Astrocyte (in vitro differentiated cells and primary cell): ENCODE measurements around the gene ITGAV. TPM values are rescaled to one million over a fixed set of nuclear protein-coding genes. Genes with fewer than 3 reads are reported as not detected.

Experiments used
- DNase-seq: peaks from one replicate; pipeline ENCODE4 v3.0.0-alpha.2; 2010; ENCODE audit warnings: low read depth
- FAIRE-seq: peaks from 2 replicates; lab custom pipeline; 2011; peaks lifted over from hg19 to GRCh38; lab: Jason Lieb, UNC
- H2AFZ ChIP-seq: 2 replicates; pipeline ENCODE4 v1.6.0; 2012; ENCODE audit warnings: low read depth, low read length, inconsistent platforms
- H3K27ac ChIP-seq: 2 replicates; pipeline ENCODE4 v1.5.1; 2011; ENCODE audit warnings: low read depth, low read length, inconsistent platforms
- H3K27me3 ChIP-seq: 2 replicates; pipeline ENCODE4 v1.6.0; 2011; ENCODE audit warnings: low read length, inconsistent platforms; ENCODE audit not compliant: insufficient read depth
- H3K36me3 ChIP-seq: 2 replicates; pipeline ENCODE4 v1.5.1; 2011; ENCODE audit warnings: low read length, inconsistent platforms; ENCODE audit not compliant: insufficient read depth
- H3K4me1 ChIP-seq: 2 replicates; pipeline ENCODE4 v1.5.1; 2011; ENCODE audit warnings: low read length, inconsistent platforms; ENCODE audit not compliant: insufficient read depth
- H3K4me2 ChIP-seq: 2 replicates; pipeline ENCODE4 v1.6.0; 2012; ENCODE audit warnings: low read length, inconsistent platforms
- H3K4me3 ChIP-seq: 2 replicates; pipeline ENCODE4 v1.5.1; 2011; ENCODE audit warnings: low read depth, mild to moderate bottlenecking, low read length, inconsistent platforms; ENCODE audit not compliant: insufficient read depth
- H3K79me2 ChIP-seq: 2 replicates; pipeline ENCODE4 v1.6.0; 2012; ENCODE audit warnings: mild to moderate bottlenecking, low read length, inconsistent platforms; ENCODE audit not compliant: insufficient read depth
- H3K9ac ChIP-seq: 2 replicates; pipeline ENCODE4 v1.6.0; 2012; ENCODE audit warnings: mild to moderate bottlenecking, low read length, inconsistent platforms
- H3K9me3 ChIP-seq: 2 replicates; pipeline ENCODE4 v1.5.1; 2012; ENCODE audit warnings: low read depth, mild to moderate bottlenecking, low read length, inconsistent platforms; ENCODE audit not compliant: insufficient read depth
- H4K20me1 ChIP-seq: 2 replicates; pipeline ENCODE4 v1.6.0; 2012; ENCODE audit warnings: low read length, inconsistent platforms; ENCODE audit not compliant: insufficient read depth
- H3K27ac Mint-ChIP-seq: one replicate; pipeline ENCODE4 v1.8.0; 2021; ENCODE audit warnings: mild to moderate bottlenecking, mixed read lengths; ENCODE audit not compliant: unreplicated experiment
- H3K27me3 Mint-ChIP-seq: one replicate; pipeline ENCODE4 v1.8.0; 2021; ENCODE audit warnings: low read depth, mixed read lengths; ENCODE audit not compliant: unreplicated experiment
- H3K36me3 Mint-ChIP-seq: one replicate; pipeline ENCODE4 v1.8.0; 2021; ENCODE audit warnings: low read depth, mixed read lengths; ENCODE audit not compliant: unreplicated experiment
- H3K4me1 Mint-ChIP-seq: one replicate; pipeline ENCODE4 v1.8.0; 2021; ENCODE audit warnings: low read depth, mixed read lengths; ENCODE audit not compliant: unreplicated experiment
- H3K4me3 Mint-ChIP-seq: one replicate; pipeline ENCODE4 v1.8.0; 2021; ENCODE audit warnings: mild to moderate bottlenecking, moderate library complexity, mixed read lengths; ENCODE audit not compliant: unreplicated experiment
- H3K9me3 Mint-ChIP-seq: one replicate; pipeline ENCODE4 v1.8.0; 2021; ENCODE audit warnings: mild to moderate bottlenecking, mixed read lengths; ENCODE audit not compliant: unreplicated experiment
- EZH2 ChIP-seq: IDR thresholded peaks from 2 replicates; pipeline ENCODE4 v1.6.1; 2012; ENCODE audit warnings: mild to moderate bottlenecking, low read length, inconsistent platforms; ENCODE audit not compliant: insufficient read depth
- total RNA-seq: library from RNA; stranded (reverse); gene quantifications from 2 replicates; pipeline ENCODE4 v1.2.1, GENCODE V29; 2021
- TF ChIP-seq, protein P1 (sequence below): IDR thresholded peaks from 2 replicates; pipeline ENCODE4 v1.5.1; 2011; ENCODE audit warnings: low read depth, mild to moderate bottlenecking, inconsistent platforms, low read length, moderate library complexity; ENCODE audit not compliant: insufficient read depth

The ITGAV gene
- total RNA-seq, 1 donor from 2014 or later: 661 TPM

DNA sequence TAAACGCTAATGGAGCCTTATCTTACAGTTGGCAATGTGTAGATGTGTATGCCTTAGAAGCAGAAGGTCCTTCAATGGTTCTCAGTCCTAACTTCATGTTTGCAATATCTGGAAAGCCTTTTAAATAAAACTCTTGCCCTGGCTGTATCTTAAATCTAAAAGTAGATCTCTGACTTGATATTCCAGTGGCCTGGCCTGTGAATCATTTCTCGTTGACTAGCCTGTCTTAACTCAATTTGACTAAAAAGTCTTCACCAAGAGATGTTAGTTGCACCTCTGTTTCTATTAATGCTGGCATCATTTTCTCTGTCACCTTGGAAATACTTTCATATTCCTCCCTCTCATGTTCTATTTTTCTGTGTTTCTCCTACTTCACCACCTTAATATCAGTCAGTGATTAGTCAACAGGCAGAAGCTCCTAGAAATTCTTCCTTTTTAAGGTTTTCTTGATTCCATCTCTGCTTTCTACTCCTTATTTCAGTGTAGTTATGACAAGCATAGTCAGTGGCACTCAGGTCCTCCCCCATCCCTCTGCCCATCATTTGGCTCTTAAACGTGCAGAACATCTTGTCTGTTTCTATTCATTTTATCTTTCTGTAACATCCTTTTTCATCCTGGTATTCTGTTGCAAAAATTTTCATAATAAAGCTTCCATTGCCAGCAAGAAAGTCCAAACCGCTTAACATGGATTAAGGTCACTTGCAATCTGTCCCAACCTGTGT, 4.3 kb downstream of the ITGAV start:
- Mint-ChIP-seq H3K36me3 (peaks cover 21% of the 10 kb centered on the region), H3K27ac (peak overlapping the region; percentile 55), H3K4me3 (peak overlapping the region; percentile 84), H3K4me1 (peaks cover 36% of the 10 kb centered on the region), H3K27me3 (no peaks in the 10 kb centered on the region), H3K9me3 (no peaks in the 10 kb centered on the region)
- Histone ChIP-seq H3K9me3 (no peaks in the 10 kb centered on the region), H3K4me2 (peak overlapping the region; percentile 66), H3K4me1 (peaks cover 24% of the 10 kb centered on the region), H3K27ac (no peak overlapping the region), H3K79me2 (peaks cover 100% of the 10 kb centered on the region), H2AFZ (no peak overlapping the region), H4K20me1 (peaks cover 87% of the 10 kb centered on the region), H3K36me3 (no peaks in the 10 kb centered on the region), H3K27me3 (no peaks in the 10 kb centered on the region), H3K4me3 (no peak overlapping the region), H3K9ac (no peak overlapping the region)
- DNase-seq: no peak
- no peak for FAIRE-seq
- TF ChIP-seq, protein P1, sequence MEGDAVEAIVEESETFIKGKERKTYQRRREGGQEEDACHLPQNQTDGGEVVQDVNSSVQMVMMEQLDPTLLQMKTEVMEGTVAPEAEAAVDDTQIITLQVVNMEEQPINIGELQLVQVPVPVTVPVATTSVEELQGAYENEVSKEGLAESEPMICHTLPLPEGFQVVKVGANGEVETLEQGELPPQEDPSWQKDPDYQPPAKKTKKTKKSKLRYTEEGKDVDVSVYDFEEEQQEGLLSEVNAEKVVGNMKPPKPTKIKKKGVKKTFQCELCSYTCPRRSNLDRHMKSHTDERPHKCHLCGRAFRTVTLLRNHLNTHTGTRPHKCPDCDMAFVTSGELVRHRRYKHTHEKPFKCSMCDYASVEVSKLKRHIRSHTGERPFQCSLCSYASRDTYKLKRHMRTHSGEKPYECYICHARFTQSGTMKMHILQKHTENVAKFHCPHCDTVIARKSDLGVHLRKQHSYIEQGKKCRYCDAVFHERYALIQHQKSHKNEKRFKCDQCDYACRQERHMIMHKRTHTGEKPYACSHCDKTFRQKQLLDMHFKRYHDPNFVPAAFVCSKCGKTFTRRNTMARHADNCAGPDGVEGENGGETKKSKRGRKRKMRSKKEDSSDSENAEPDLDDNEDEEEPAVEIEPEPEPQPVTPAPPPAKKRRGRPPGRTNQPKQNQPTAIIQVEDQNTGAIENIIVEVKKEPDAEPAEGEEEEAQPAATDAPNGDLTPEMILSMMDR: no peak
- TF ChIP-seq EZH2: no peak

DNA sequence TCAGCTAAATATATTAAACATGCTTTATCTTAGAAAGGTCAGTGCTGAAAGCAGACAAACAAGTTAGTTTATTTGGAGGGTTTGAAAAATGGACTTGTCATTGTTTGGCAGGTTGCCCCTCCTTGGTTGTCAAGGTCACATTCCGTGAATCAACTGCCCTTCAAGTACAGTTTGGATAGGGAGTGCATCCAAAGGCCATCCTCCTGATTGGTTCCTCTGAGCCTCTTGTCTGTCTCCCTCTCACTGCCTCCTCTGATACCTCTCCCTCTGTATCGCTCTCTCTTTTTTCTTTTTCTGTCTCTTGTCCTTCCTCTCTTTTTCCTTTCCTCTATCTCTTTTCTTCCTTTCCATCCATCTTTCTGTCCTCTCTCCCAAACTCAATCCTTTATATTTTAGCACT, 5.4 kb downstream of the ITGAV start:
- Histone ChIP-seq H3K9ac (no peak overlapping the region), H3K4me3 (no peak overlapping the region), H3K27ac (no peak overlapping the region), H3K4me1 (peaks cover 22% of the 10 kb centered on the region), H3K4me2 (peak overlapping the region; percentile 57), H3K36me3 (peaks cover 4% of the 10 kb centered on the region), H4K20me1 (peaks cover 97% of the 10 kb centered on the region), H2AFZ (no peak overlapping the region), H3K9me3 (no peaks in the 10 kb centered on the region), H3K79me2 (peaks cover 100% of the 10 kb centered on the region), H3K27me3 (no peaks in the 10 kb centered on the region)
- DNase-seq (peak; percentile 61), FAIRE-seq (no peak)
- H3K36me3 Mint-ChIP-seq: peaks cover 21% of the 10 kb centered on the region
- TF ChIP-seq EZH2: no peak
- TF ChIP-seq, protein P1: no peak
- H3K9me3 Mint-ChIP-seq: no peaks in the 10 kb centered on the region
- peak overlapping the region; percentile 45 for H3K27ac Mint-ChIP-seq
- no peaks in the 10 kb centered on the region for H3K27me3 Mint-ChIP-seq
- H3K4me1 Mint-ChIP-seq: peaks cover 45% of the 10 kb centered on the region
- peak overlapping the region; percentile 84 for H3K4me3 Mint-ChIP-seq

DNA sequence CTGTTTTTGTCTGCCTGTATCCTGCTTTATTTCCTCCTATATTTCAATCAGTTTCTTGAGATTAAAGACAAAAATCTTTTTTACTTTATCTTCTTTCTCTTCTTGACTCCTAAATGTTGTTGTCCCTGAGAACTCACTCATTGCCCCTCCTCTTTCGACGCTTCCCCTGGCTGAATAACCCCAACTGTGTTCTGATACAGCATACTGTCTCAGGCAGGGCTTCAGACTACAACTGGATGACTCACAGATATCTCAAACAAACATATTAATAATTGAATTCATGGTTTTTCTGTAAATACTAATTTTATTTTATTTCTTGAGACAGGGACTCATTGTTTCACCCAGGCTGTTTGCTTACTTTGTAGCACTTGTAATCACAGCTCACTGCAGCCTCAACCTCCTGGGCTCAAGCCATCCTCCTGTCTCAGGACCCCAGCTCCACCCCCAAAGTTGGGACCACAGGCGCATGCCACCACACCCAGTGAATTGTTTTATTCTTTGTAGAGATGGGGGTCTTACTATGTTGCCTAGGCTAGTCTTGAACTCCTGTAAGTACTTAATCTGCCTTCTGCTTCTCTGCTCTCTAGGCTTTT, 9.4 kb downstream of the ITGAV start:
- H3K27ac Mint-ChIP-seq: peak overlapping the region; percentile 41

More for the DNA sequence above, 9.4 kb downstream of the ITGAV start:
- Mint-ChIP-seq H3K27me3 (no peaks in the 10 kb centered on the region), H3K36me3 (peaks cover 7% of the 10 kb centered on the region), H3K9me3 (no peaks in the 10 kb centered on the region), H3K4me1 (peaks cover 55% of the 10 kb centered on the region), H3K4me3 (peak overlapping the region; percentile 29)
- Histone ChIP-seq H3K79me2 (peaks cover 98% of the 10 kb centered on the region), H2AFZ (no peak overlapping the region), H4K20me1 (peaks cover 72% of the 10 kb centered on the region), H3K27ac (no peak overlapping the region), H3K36me3 (peaks cover 12% of the 10 kb centered on the region), H3K4me1 (peaks cover 23% of the 10 kb centered on the region), H3K9me3 (no peaks in the 10 kb centered on the region), H3K9ac (no peak overlapping the region), H3K27me3 (no peaks in the 10 kb centered on the region), H3K4me3 (no peak overlapping the region), H3K4me2 (peak overlapping the region; percentile 20)
- no peak for DNase-seq
- no peak for FAIRE-seq
- TF ChIP-seq, protein P1: no peak
- TF ChIP-seq EZH2: no peak
